DND-41 (cell line): Measurements from ENCODE around the gene PTPRN2.

Source experiments
- ATAC-seq: fragments of 200-7000 bp; cut with Tn5 transposase; 3 replicates; pipeline ENCODE4 v1.9.1; 2021; ENCODE audit warnings: low read depth; ENCODE audit not compliant: insufficient read depth
- DNase-seq: peaks from one replicate; pipeline ENCODE4 v3.0.0-alpha.2; 2020
- H2AFZ ChIP-seq: 2 replicates; pipeline ENCODE4 v1.6.0; 2012; ENCODE audit warnings: low read depth, low read length
- H3K27ac ChIP-seq: 2 replicates; pipeline ENCODE4 v1.5.1; 2012; ENCODE audit warnings: low read length, inconsistent platforms
- H3K27me3 ChIP-seq: fragments of 200-600 bp; sonication (generic); 2 replicates; pipeline ENCODE4 v1.6.0; 2012; ENCODE audit warnings: low read length, mild to moderate bottlenecking, inconsistent platforms; ENCODE audit not compliant: insufficient read depth, poor library complexity
- H3K36me3 ChIP-seq: 2 replicates; pipeline ENCODE4 v1.5.1; 2012; ENCODE audit warnings: low read length, inconsistent platforms; ENCODE audit not compliant: insufficient read depth
- H3K4me1 ChIP-seq: 2 replicates; pipeline ENCODE4 v1.5.1; 2012; ENCODE audit warnings: mild to moderate bottlenecking, low read length; ENCODE audit not compliant: insufficient read depth
- H3K4me2 ChIP-seq: 2 replicates; pipeline ENCODE4 v1.6.0; 2012; ENCODE audit warnings: mild to moderate bottlenecking, moderate library complexity, low read length, inconsistent platforms; ENCODE audit not compliant: insufficient read depth
- H3K4me3 ChIP-seq, 2 experiments: fragments of 200-600 bp in 1 of 2; shearing (Covaris generic) in 1 of 2; 2 replicates each; pipeline ENCODE4 v1.5.1; 2012 to 2016; ENCODE audit warnings: inconsistent platforms in 2 of 2, low read length in 2 of 2, mild to moderate bottlenecking in 2 of 2, low read depth in 1 of 2, moderate library complexity in 1 of 2
- H3K79me2 ChIP-seq: 2 replicates; pipeline ENCODE4 v1.6.0; 2012; ENCODE audit warnings: low read length, inconsistent platforms; ENCODE audit not compliant: insufficient read depth
- H3K9ac ChIP-seq: 2 replicates; pipeline ENCODE4 v1.6.0; 2012; ENCODE audit warnings: low read depth, mild to moderate bottlenecking, inconsistent platforms, low read length, moderate library complexity
- H3K9me3 ChIP-seq: 2 replicates; pipeline ENCODE4 v1.5.1; 2012; ENCODE audit warnings: low read length, moderate library complexity, mild to moderate bottlenecking, inconsistent platforms; ENCODE audit not compliant: insufficient read depth, severe bottlenecking
- H4K20me1 ChIP-seq: 2 replicates; pipeline ENCODE4 v1.6.0; 2012; ENCODE audit warnings: low read length; ENCODE audit not compliant: insufficient read depth
- EZH2 ChIP-seq: IDR thresholded peaks from 3 replicates; pipeline ENCODE4 v1.6.1; 2012; ENCODE audit warnings: borderline replicate concordance, low read depth, mild to moderate bottlenecking, moderate library complexity, low read length, inconsistent platforms; ENCODE audit not compliant: severe bottlenecking
- TF ChIP-seq, protein P1 (sequence below): IDR thresholded peaks from 2 replicates; pipeline ENCODE4 v1.5.1; 2012; ENCODE audit warnings: borderline replicate concordance, low read length, moderate library complexity, mild to moderate bottlenecking; ENCODE audit not compliant: poor library complexity, severe bottlenecking; ENCODE audit errors: extremely low read depth

PTPRN2 gene

DNA sequence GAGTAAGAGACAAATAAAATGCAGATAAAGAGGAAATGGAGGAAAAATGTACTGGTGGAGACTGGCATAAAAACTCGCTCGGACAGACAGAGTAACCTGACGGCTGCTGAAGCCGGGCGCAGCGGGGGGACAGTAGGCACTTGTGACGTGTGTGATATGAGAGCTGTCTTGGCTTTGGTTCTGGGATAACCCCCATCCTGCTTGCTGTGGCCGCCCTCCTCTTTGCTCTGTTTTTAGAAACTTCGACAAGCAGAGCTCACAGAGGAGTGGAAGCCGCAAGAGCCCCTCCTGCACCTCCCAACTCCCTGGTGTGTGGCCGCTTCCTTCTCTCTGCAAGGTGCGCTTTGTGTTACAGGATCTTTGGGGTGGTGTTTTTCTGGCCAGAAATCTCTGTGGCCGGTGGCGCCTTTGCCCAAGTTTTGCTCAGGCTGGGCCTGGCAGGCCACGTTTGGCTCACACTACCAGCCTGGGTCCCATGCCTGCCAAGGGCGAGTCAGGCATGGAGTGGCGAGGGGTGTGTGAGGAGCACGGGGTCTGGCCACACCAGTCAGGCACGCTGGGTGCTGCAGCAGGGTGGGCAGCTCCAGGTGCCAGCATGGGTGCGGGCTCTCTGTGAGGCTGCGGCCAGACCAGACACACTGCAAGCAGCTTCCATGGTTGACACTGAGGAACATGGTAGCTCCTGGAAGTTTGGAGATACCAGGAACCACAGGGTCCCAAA, 982.8 kb downstream of the PTPRN2 start:
- Histone ChIP-seq H3K27ac (peak overlapping the region; percentile 57), H3K79me2 (no peaks in the 10 kb centered on the region), H3K4me1 (no peaks in the 10 kb centered on the region), H3K4me2 (no peak overlapping the region), H2AFZ (no peak overlapping the region), H3K9me3 (no peaks in the 10 kb centered on the region), H3K4me3 (no peak overlapping the region), H3K36me3 (peaks cover 83% of the 10 kb centered on the region), H3K27me3 (no peaks in the 10 kb centered on the region), H3K9ac (no peak overlapping the region), H4K20me1 (peaks cover 2% of the 10 kb centered on the region; the same call in 1 of the 2 replicates)
- ATAC-seq: no peak
- TF ChIP-seq EZH2: no peak
- TF ChIP-seq, protein P1, sequence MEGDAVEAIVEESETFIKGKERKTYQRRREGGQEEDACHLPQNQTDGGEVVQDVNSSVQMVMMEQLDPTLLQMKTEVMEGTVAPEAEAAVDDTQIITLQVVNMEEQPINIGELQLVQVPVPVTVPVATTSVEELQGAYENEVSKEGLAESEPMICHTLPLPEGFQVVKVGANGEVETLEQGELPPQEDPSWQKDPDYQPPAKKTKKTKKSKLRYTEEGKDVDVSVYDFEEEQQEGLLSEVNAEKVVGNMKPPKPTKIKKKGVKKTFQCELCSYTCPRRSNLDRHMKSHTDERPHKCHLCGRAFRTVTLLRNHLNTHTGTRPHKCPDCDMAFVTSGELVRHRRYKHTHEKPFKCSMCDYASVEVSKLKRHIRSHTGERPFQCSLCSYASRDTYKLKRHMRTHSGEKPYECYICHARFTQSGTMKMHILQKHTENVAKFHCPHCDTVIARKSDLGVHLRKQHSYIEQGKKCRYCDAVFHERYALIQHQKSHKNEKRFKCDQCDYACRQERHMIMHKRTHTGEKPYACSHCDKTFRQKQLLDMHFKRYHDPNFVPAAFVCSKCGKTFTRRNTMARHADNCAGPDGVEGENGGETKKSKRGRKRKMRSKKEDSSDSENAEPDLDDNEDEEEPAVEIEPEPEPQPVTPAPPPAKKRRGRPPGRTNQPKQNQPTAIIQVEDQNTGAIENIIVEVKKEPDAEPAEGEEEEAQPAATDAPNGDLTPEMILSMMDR: no peak
- DNase-seq: no peak

DNA sequence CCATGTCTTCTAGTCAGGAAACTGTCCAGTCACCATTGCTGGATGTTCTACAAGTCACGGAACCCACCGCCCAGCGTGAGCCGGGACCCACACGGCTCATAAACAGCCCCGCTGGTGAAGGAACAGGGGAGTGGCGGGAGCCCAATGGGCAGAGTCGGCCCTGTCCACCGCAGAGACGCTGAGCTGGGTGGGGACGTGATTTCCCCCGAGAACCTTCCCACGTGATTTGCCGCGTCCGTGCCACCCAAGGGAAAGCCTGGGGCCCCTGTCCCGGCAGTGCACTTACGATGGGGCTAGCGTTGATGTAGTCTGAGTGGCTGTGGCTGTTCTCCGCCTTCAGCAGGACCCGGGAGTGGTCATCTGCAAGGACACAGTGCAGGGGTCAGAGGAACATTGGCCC, 983.9 kb downstream of the PTPRN2 start:
- Histone ChIP-seq H4K20me1 (peaks cover 2% of the 10 kb centered on the region; the same call in 1 of the 2 replicates), H3K4me2 (no peak overlapping the region), H3K4me3 (no peak overlapping the region), H3K9me3 (no peaks in the 10 kb centered on the region), H3K4me1 (no peaks in the 10 kb centered on the region), H3K27ac (no peak overlapping the region), H3K27me3 (no peaks in the 10 kb centered on the region), H3K36me3 (peaks cover 83% of the 10 kb centered on the region), H3K79me2 (no peaks in the 10 kb centered on the region), H3K9ac (no peak overlapping the region), H2AFZ (no peak overlapping the region)
- no peak for DNase-seq
- no peak for TF ChIP-seq EZH2
- TF ChIP-seq, protein P1: no peak
- no peak for ATAC-seq

DNA sequence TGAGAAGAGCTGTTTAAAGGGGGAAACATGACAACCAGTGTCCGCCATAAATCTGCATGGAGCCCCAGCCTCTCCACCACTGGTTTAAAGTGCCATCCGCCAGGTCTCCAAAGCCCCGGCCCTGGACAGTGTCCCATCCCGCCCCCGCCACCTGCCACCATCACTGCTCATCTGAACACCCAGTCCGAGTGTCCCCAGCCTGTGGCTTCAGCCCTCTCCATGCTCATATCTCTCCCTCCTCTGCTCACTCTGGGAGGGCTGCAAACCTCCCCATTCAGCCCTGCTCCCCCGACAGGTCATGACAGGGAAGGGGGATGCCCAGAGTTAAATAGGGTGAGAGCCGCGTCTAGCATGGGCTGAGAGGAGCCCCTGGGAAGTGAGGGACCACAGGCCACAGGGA, 984.6 kb downstream of the PTPRN2 start:
- Histone ChIP-seq H3K4me2 (no peak overlapping the region), H3K27ac (no peak overlapping the region), H3K79me2 (no peaks in the 10 kb centered on the region), H3K36me3 (peaks cover 84% of the 10 kb centered on the region), H4K20me1 (peaks cover 2% of the 10 kb centered on the region; the same call in 1 of the 2 replicates), H3K27me3 (no peaks in the 10 kb centered on the region), H3K4me3 (no peak overlapping the region), H3K9me3 (no peaks in the 10 kb centered on the region), H3K9ac (no peak overlapping the region), H2AFZ (no peak overlapping the region), H3K4me1 (no peaks in the 10 kb centered on the region)
- no peak for DNase-seq
- no peak for ATAC-seq
- TF ChIP-seq, protein P1: no peak
- no peak for TF ChIP-seq EZH2
